ENCODE data around the gene SEC61B. TPM values are rescaled to one million over a fixed set of nuclear protein-coding genes. Genes with fewer than 3 reads are reported as not detected.
"Not testable (repeated sequence)": the region's sequence is repeated elsewhere in the genome, so short reads cannot be mapped to it uniquely, and the experiment has no call there.

The SEC61B gene
- total and polyA plus RNA-seq, 5 donors from 2014 or later = 76.2 to 400 (median 353) TPM

DNA sequence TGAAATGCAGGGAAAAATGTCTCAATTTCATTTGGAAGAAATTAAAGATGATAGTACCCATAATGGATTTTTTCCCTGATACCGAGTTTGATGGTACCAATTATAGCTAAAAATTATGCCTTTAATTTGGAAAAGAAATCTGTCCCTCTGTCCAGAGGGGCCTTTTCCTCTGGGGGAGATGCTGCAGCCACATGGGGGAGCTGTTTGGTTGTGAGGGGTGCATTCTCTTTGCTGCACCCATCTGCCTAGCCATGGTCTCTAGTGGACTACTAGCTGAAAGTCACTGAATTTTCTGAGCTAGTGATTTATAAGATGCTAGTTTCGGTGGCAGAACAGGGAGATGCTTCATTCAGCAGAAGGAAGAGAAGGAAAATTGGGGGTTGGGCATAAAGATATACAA lies 9.6 kb downstream of the SEC61B start:
- Histone ChIP-seq H3K27ac (ENCODE audit: insufficient read depth, low read length, poor library complexity, severe bottlenecking) (no peak overlapping the region), H3K4me1 (ENCODE audit: control insufficient read depth, insufficient read depth, low read length, poor library complexity, severe bottlenecking) (no peaks in the 10 kb centered on the region), H3K4me3 (ENCODE audit: low read depth, low read length) (no peak overlapping the region), H3K9me3 (ENCODE audit: control insufficient read depth in 2 of 2, low read length in 2 of 2) (no peaks in the 10 kb centered on the region), H3K27me3 (ENCODE audit: control insufficient read depth, insufficient read depth, low read length) (no peaks in the 10 kb centered on the region), H3K36me3 (ENCODE audit: control insufficient read depth, insufficient read depth, low read length) (peaks cover 54% of the 10 kb centered on the region)
- Mint-ChIP-seq H3K36me3 (peaks cover 39% of the 10 kb centered on the region), H3K4me1 (peaks cover 8 to 27% (median 24%) of the 10 kb centered on the region in 4 donors), H3K27ac (peak overlapping the region in 1 of 3 donors; percentile 15), H3K9me3 (no peaks in the 10 kb centered on the region), H3K27me3 (no peaks in the 10 kb centered on the region), H3K4me3 (no peak overlapping the region)
- peak in 1 of 3 donors; percentile 43 for DNase-seq
- ATAC-seq (ENCODE audit: low read depth in 2 of 2) = peak in 1 of 2 donors; percentile 37

DNA sequence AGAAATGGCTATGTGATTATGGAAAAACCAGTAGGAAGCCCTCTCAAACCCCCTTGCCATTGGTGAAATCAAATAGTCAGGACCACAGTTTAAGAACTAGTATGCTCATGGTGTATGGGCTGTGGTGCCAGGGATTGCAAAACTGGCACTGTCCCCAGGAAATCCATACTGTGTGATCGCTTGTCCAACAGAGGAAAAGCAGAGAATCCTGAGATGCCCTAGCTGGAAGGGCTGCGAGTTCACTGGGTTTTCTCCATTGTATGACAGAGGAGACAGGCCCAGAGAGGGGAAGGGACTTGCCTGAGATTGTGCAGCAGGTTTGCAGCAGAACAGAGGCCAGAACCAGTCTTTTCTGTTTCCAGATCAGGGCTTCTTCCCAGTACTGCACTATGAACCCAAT lies 12.5 kb downstream of the SEC61B start:
- no peaks in the 10 kb centered on the region for H3K27me3 ChIP-seq (ENCODE audit: control insufficient read depth, insufficient read depth, low read length)
- no peak for ATAC-seq (ENCODE audit: low read depth in 2 of 2)
- H3K4me3 Mint-ChIP-seq = no peak overlapping the region
- H3K27me3 Mint-ChIP-seq = no peaks in the 10 kb centered on the region
- H3K27ac Mint-ChIP-seq = peak overlapping the region in 1 of 3 donors; percentile 56
- no peaks in the 10 kb centered on the region for H3K9me3 Mint-ChIP-seq
- peaks cover 8 to 22% (median 15%) of the 10 kb centered on the region in 4 donors for H3K4me1 Mint-ChIP-seq
- H3K27ac ChIP-seq (ENCODE audit: insufficient read depth, low read length, poor library complexity, severe bottlenecking) = no peak overlapping the region
- no peak overlapping the region for H3K4me3 ChIP-seq (ENCODE audit: low read depth, low read length)
- H3K36me3 ChIP-seq (ENCODE audit: control insufficient read depth, insufficient read depth, low read length) = peaks cover 30% of the 10 kb centered on the region
- no peaks in the 10 kb centered on the region for H3K9me3 ChIP-seq (ENCODE audit: control insufficient read depth in 2 of 2, low read length in 2 of 2)
- H3K36me3 Mint-ChIP-seq = peaks cover 48% of the 10 kb centered on the region
- no peaks in the 10 kb centered on the region for H3K4me1 ChIP-seq (ENCODE audit: control insufficient read depth, insufficient read depth, low read length, poor library complexity, severe bottlenecking)
- DNase-seq = no peak

DNA sequence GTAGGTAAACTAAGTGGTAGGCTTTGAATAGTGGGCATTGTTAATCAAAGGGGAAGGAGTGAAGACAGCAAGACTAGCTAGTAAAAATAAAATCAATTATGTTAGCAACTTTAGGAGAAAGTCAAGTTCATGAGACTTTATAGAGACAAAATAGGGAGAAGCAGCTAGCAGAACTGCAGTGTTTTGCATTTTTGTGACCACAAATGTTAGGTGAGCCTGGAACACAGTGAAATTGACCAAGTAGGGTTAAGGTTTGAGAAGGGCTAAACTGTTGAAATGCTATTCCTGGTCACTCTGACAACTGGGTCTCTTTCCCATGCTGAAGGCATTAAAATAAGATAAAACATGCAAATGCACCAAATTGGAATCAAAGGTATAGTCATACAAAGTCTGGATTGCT lies 13.0 kb downstream of the SEC61B start:
- Histone ChIP-seq H3K4me3 (ENCODE audit: low read depth, low read length) (no peak overlapping the region), H3K9me3 (ENCODE audit: control insufficient read depth in 2 of 2, low read length in 2 of 2) (no peaks in the 10 kb centered on the region), H3K4me1 (ENCODE audit: control insufficient read depth, insufficient read depth, low read length, poor library complexity, severe bottlenecking) (no peaks in the 10 kb centered on the region), H3K27me3 (ENCODE audit: control insufficient read depth, insufficient read depth, low read length) (no peaks in the 10 kb centered on the region), H3K36me3 (ENCODE audit: control insufficient read depth, insufficient read depth, low read length) (peaks cover 25% of the 10 kb centered on the region), H3K27ac (ENCODE audit: insufficient read depth, low read length, poor library complexity, severe bottlenecking) (no peak overlapping the region)
- Mint-ChIP-seq H3K9me3 (no peaks in the 10 kb centered on the region), H3K27me3 (no peaks in the 10 kb centered on the region), H3K4me3 (no peak overlapping the region), H3K36me3 (peaks cover 52% of the 10 kb centered on the region), H3K4me1 (peaks cover 8 to 22% (median 15%) of the 10 kb centered on the region in 4 donors), H3K27ac (peak overlapping the region in 1 of 3 donors; percentile 56)
- DNase-seq (no peak), ATAC-seq (ENCODE audit: low read depth in 2 of 2) (no peak)

DNA sequence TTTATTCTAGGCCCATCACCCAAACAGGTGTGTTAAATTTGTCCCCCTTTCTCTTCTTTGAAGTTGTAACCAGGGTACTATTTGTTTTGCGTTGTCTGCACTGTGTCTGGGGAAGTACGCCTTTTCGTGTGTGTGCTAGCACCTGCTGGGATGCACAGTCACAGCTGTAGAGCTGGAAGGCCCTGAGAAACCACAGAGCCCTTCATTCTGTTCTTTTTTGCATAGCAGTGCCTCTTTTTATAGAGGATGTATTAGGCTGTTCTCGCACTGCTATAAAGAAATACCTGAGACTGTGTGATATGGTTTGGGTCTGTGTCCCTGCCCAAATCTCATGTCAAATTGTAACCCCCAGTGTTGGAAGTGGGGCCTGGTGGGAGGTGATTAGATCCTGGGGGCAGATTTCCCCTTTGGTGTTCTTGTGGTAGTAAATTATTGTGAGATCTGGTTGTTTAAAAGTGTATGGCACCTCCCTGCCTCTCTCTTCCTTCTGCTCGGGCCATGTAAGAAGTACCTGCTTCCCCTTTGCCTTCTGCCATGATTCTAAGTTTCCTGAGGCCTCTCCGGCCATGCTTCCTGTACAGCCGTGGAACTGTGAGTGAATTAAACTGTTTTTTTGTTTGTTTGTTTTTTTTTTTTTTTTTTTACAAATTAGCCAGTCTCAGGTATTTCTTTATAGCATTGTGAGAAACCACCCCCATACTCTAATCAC lies 14.0 kb downstream of the SEC61B start:
- Mint-ChIP-seq H3K9me3 (no peaks in the 10 kb centered on the region), H3K27ac (peak overlapping the region in 2 of 3 donors; percentile 77 to 91), H3K27me3 (no peaks in the 10 kb centered on the region), H3K36me3 (peaks cover 49% of the 10 kb centered on the region), H3K4me1 (peaks cover 3 to 22% (median 12%) of the 10 kb centered on the region in 4 donors), H3K4me3 (peak overlapping the region in 1 of 4 donors; percentile 22)
- H3K4me3 ChIP-seq (ENCODE audit: low read depth, low read length) = no peak overlapping the region
- no peaks in the 10 kb centered on the region for H3K9me3 ChIP-seq (ENCODE audit: control insufficient read depth in 2 of 2, low read length in 2 of 2)
- H3K36me3 ChIP-seq (ENCODE audit: control insufficient read depth, insufficient read depth, low read length) = peaks cover 19% of the 10 kb centered on the region
- ATAC-seq (ENCODE audit: low read depth in 2 of 2) (peak; percentile 62 to 65), DNase-seq (peak in 1 of 3 donors; percentile 83)
- no peaks in the 10 kb centered on the region for H3K27me3 ChIP-seq (ENCODE audit: control insufficient read depth, insufficient read depth, low read length)
- H3K27ac ChIP-seq (ENCODE audit: insufficient read depth, low read length, poor library complexity, severe bottlenecking) = no peak overlapping the region
- no peaks in the 10 kb centered on the region for H3K4me1 ChIP-seq (ENCODE audit: control insufficient read depth, insufficient read depth, low read length, poor library complexity, severe bottlenecking)

DNA sequence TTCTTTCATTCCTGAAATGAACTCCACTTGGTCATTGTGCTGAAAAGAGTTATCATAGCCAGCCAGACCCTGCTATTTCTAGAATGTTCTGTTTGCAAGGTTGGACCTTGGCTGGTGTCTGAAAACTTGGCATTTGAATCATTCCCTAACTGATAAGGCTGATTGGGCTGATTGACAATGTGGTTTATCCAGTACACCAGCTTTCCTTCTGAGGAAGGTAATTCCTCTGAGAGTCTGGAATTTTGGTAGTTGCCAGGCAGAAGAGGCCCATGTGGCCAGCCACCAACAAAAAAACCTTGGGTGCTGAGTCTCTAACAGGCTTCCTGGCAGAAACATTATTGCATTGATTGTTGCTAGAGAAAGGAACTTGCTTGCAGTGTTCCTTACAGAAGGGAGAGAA lies 15.3 kb downstream of the SEC61B start:
- H3K36me3 Mint-ChIP-seq = peaks cover 44% of the 10 kb centered on the region
- Histone ChIP-seq H3K36me3 (ENCODE audit: control insufficient read depth, insufficient read depth, low read length) (peaks cover 14% of the 10 kb centered on the region), H3K4me1 (ENCODE audit: control insufficient read depth, insufficient read depth, low read length, poor library complexity, severe bottlenecking) (no peaks in the 10 kb centered on the region), H3K4me3 (ENCODE audit: low read depth, low read length) (no peak overlapping the region), H3K9me3 (ENCODE audit: control insufficient read depth in 2 of 2, low read length in 2 of 2) (no peaks in the 10 kb centered on the region), H3K27me3 (ENCODE audit: control insufficient read depth, insufficient read depth, low read length) (no peaks in the 10 kb centered on the region), H3K27ac (ENCODE audit: insufficient read depth, low read length, poor library complexity, severe bottlenecking) (no peak overlapping the region)
- peaks cover 3 to 22% (median 9%) of the 10 kb centered on the region in 4 donors for H3K4me1 Mint-ChIP-seq
- H3K27me3 Mint-ChIP-seq = no peaks in the 10 kb centered on the region
- DNase-seq (no peak), ATAC-seq (ENCODE audit: low read depth in 2 of 2) (no peak)
- H3K9me3 Mint-ChIP-seq = no peaks in the 10 kb centered on the region
- no peak overlapping the region for H3K4me3 Mint-ChIP-seq
- no peak overlapping the region for H3K27ac Mint-ChIP-seq

DNA sequence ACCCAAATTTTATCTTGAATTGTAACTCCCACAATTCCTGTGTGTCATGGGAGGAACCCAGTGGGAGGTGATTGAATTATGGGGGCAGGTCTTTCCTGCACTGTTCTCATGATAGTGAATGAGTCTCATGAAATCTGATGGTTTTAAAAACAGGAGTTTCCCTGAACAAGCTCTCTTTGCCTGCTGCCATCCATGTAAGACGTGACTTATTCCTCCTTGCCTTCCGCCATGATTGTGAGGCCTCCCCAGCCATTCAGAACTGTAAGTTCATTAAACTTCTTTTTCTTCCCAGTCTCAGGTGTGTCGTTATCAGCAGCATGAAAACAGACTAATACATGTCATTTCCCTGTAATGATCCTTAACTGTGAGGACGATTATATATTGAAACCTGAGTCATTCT lies 15.8 kb downstream of the SEC61B start:
- not testable (repeated sequence) for H3K27me3 ChIP-seq (ENCODE audit: control insufficient read depth, insufficient read depth, low read length); H3K27me3 Mint-ChIP-seq; H3K9me3 Mint-ChIP-seq; H3K36me3 ChIP-seq (ENCODE audit: control insufficient read depth, insufficient read depth, low read length); H3K27ac ChIP-seq (ENCODE audit: insufficient read depth, low read length, poor library complexity, severe bottlenecking); H3K9me3 ChIP-seq (ENCODE audit: control insufficient read depth in 2 of 2, low read length in 2 of 2); H3K4me3 ChIP-seq (ENCODE audit: low read depth, low read length); ATAC-seq (ENCODE audit: low read depth in 2 of 2); H3K4me3 Mint-ChIP-seq; H3K4me1 ChIP-seq (ENCODE audit: control insufficient read depth, insufficient read depth, low read length, poor library complexity, severe bottlenecking); DNase-seq
- Mint-ChIP-seq H3K4me1 (peaks cover 3 to 22% (median 9%) of the 10 kb centered on the region in 4 donors), H3K36me3 (peaks cover 44% of the 10 kb centered on the region), H3K27ac (peak overlapping the region in 1 of 3 donors; percentile 70)

DNA sequence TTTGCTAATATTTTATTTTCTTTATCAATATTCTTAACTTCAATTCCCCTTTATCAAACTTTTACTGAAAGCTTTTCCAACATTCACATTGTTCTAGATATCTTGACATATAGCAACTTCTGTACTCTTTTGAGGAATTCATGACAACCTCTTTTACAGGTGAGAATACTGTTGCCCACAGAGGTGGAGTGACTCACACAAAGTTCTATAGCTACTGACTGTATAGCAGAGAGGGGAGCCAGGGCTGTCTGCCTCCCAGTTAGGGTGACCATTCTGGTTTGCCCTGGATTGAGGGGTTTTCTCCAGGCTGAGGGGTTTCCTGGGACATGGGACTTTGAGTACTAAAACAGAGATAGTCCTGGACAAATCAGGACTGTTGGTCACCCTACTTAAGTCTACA lies 16.2 kb downstream of the SEC61B start:
- no peaks in the 10 kb centered on the region for H3K4me1 ChIP-seq (ENCODE audit: control insufficient read depth, insufficient read depth, low read length, poor library complexity, severe bottlenecking)
- Mint-ChIP-seq H3K9me3 (no peaks in the 10 kb centered on the region), H3K4me3 (no peak overlapping the region), H3K27ac (no peak overlapping the region), H3K4me1 (peaks cover 3 to 22% (median 9%) of the 10 kb centered on the region in 4 donors), H3K27me3 (no peaks in the 10 kb centered on the region), H3K36me3 (peaks cover 40% of the 10 kb centered on the region)
- no peak overlapping the region for H3K27ac ChIP-seq (ENCODE audit: insufficient read depth, low read length, poor library complexity, severe bottlenecking)
- no peaks in the 10 kb centered on the region for H3K27me3 ChIP-seq (ENCODE audit: control insufficient read depth, insufficient read depth, low read length)
- no peaks in the 10 kb centered on the region for H3K9me3 ChIP-seq (ENCODE audit: control insufficient read depth in 2 of 2, low read length in 2 of 2)
- ATAC-seq (ENCODE audit: low read depth in 2 of 2) (no peak), DNase-seq (no peak)
- peaks cover 8% of the 10 kb centered on the region for H3K36me3 ChIP-seq (ENCODE audit: control insufficient read depth, insufficient read depth, low read length)
- H3K4me3 ChIP-seq (ENCODE audit: low read depth, low read length) = no peak overlapping the region

Data from CD4-positive, CD25-positive, alpha-beta regulatory T cell (primary cell).